Superior temporal gyrus (tissue), 1 donor: ENCODE results near the gene GPA33.

Source experiments
- DNase-seq: peaks from one replicate; pipeline ENCODE4 v3.0.0-alpha.2; 2016; ENCODE audit errors: extremely low spot score

The GPA33 gene

GRCh38 chr1:167117225-167117624 lies 27.0 kb upstream of the GPA33 start:
- DNase-seq = no peak

- DNase-seq = no peak
These were observed 26.0 kb upstream of the GPA33 start for GRCh38 chr1:167116174-167116573.

GRCh38 chr1:167115655-167116054 lies 25.5 kb upstream of the GPA33 start:
- no peak for DNase-seq

GRCh38 chr1:167114725-167115124 lies 24.5 kb upstream of the GPA33 start:
- no peak for DNase-seq

GRCh38 chr1:167111868-167112709 lies 21.9 kb upstream of the GPA33 start:
- no peak for DNase-seq

- DNase-seq = no peak
These were observed 20.4 kb upstream of the GPA33 start for GRCh38 chr1:167110586-167110985.

- no peak for DNase-seq
These were observed 18.9 kb upstream of the GPA33 start for GRCh38 chr1:167109125-167109524.

GRCh38 chr1:167107456-167107855 lies 17.3 kb upstream of the GPA33 start:
- no peak for DNase-seq

- no peak for DNase-seq
These were observed 15.9 kb upstream of the GPA33 start for GRCh38 chr1:167106119-167106461.

- DNase-seq = no peak
These were observed 15.3 kb upstream of the GPA33 start for GRCh38 chr1:167105271-167106118.

- DNase-seq = no peak
These were observed 14.1 kb upstream of the GPA33 start for GRCh38 chr1:167104256-167104633.

- DNase-seq = no peak
These were observed 12.9 kb upstream of the GPA33 start for GRCh38 chr1:167102906-167103573.

GRCh38 chr1:167101754-167102153 lies 11.6 kb upstream of the GPA33 start:
- DNase-seq = no peak

GRCh38 chr1:167100730-167101129 lies 10.6 kb upstream of the GPA33 start:
- DNase-seq = no peak

GRCh38 chr1:167099851-167100250 lies 9.7 kb upstream of the GPA33 start:
- no peak for DNase-seq

- no peak for DNase-seq
These were observed 5.2 kb upstream of the GPA33 start for GRCh38 chr1:167095368-167095767.

GRCh38 chr1:167094690-167095089 lies 4.5 kb upstream of the GPA33 start:
- no peak for DNase-seq

- no peak for DNase-seq
These were observed 3.8 kb upstream of the GPA33 start, which contains the start of gene STYXL2 for GRCh38 chr1:167093846-167094516. TSS of gene STYXL2 (plus strand) at chr1:167094075. CDS start at chr1:167094850, 775 bp downstream.

- DNase-seq = no peak
These were observed 2.5 kb upstream of the GPA33 start for GRCh38 chr1:167092653-167093052.

- DNase-seq = no peak
These were observed 251 bp downstream of the GPA33 start for GRCh38 chr1:167089939-167090313.

- no peak for DNase-seq
These were observed 1.3 kb downstream of the GPA33 start for GRCh38 chr1:167088746-167089417.
